Iris pigment epithelial cell (primary cell): ENCODE results near the gene EML4.
"Not testable (repeated sequence)": the region's sequence is repeated elsewhere in the genome, so short reads cannot be mapped to it uniquely, and the experiment has no call there.

Experiments used
- DNase-seq: peaks from one replicate; pipeline ENCODE4 v3.0.0-alpha.2; 2011; ENCODE audit warnings: low read depth

The EML4 gene, protein sequence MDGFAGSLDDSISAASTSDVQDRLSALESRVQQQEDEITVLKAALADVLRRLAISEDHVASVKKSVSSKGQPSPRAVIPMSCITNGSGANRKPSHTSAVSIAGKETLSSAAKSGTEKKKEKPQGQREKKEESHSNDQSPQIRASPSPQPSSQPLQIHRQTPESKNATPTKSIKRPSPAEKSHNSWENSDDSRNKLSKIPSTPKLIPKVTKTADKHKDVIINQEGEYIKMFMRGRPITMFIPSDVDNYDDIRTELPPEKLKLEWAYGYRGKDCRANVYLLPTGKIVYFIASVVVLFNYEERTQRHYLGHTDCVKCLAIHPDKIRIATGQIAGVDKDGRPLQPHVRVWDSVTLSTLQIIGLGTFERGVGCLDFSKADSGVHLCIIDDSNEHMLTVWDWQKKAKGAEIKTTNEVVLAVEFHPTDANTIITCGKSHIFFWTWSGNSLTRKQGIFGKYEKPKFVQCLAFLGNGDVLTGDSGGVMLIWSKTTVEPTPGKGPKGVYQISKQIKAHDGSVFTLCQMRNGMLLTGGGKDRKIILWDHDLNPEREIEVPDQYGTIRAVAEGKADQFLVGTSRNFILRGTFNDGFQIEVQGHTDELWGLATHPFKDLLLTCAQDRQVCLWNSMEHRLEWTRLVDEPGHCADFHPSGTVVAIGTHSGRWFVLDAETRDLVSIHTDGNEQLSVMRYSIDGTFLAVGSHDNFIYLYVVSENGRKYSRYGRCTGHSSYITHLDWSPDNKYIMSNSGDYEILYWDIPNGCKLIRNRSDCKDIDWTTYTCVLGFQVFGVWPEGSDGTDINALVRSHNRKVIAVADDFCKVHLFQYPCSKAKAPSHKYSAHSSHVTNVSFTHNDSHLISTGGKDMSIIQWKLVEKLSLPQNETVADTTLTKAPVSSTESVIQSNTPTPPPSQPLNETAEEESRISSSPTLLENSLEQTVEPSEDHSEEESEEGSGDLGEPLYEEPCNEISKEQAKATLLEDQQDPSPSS

DNA sequence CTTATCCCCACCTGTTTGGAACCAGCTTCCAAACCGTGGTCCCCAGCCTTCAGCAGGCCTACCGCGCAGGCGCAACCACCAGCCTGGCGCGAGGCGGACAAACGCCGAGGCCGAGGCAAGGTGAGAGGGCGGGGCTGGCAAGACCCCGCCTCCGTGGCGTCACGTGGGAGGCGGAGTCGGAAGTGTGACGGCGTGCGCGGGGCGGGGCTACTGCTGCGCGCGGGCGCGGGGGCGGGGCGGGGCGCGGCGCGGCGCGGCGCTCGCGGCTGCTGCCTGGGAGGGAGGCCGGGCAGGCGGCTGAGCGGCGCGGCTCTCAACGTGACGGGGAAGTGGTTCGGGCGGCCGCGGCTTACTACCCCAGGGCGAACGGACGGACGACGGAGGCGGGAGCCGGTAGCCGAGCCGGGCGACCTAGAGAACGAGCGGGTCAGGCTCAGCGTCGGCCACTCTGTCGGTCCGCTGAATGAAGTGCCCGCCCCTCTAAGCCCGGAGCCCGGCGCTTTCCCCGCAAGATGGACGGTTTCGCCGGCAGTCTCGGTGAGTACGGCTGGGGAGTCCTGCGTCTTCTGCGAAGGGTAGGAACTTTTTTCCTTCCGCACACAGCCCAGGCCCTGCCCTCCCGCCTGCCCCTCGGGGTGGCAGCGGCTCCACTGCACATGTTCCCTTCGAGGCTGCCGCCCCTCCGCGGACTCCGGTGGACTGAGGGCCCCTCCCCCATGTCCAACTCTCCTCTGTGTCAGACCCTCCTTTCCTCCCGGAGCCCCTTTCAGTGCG lies at the start of gene EML4:
TSS of gene EML4 (plus strand) at position 254 of the 774 bp plus-strand sequence. CDS start at position 513, 259 bp downstream.
- DNase-seq: peak; percentile 86

DNA sequence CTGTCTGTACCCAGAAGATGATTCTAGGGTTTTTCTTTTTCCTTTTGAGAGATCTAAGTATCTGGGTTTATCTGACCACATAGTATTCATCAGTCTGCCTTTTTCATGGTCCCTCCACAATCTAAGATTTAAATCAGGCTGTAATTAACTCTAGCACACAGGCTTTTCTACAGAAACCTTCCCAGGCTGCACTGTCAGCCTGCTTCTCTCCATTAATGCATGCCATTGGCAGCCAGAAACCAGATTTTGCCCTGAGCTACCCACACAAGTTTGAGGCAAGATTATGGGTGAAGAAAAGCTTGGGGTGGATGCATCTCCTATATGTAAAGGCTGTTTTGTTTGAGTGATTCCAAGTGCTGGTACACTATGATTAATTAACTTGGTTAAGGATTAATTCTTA lies 45.7 kb upstream of the EML4 start:
- DNase-seq: no peak

DNA sequence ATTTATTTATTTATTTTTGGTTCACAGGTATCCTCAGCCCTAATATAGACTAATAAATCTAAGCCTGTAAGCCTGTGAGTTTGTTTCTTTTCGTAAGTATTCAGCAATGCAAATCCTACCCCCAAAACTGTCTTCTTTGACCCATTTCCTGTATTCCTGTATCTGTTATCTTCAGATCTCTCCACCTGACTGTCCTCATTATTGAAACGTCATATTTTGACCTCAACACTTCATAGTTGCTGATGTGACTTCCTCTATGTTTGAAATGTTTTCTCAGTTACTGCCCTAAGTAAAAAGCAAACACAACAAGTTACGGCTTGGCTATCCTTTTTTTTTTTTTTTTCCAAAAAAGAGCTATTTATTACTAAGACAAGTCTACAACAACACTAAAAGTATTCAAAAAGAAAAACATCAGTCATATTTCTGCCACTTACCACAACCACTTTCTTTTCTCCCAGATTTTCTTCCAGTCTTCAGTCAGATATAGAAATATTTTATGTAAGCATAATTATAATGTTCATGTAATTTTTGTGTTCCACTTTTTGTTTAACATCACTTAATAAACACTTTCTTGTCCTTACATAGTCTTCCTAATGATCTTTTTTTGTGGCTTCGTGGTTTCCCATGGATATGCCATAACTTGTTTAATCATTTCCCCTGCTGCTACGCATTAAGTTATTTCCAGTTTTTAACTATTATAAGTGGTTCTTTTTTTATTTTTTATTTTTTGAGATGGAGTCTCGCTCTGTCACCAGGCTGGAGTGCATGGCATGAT lies 45.0 kb upstream of the EML4 start:
- DNase-seq: no peak

DNA sequence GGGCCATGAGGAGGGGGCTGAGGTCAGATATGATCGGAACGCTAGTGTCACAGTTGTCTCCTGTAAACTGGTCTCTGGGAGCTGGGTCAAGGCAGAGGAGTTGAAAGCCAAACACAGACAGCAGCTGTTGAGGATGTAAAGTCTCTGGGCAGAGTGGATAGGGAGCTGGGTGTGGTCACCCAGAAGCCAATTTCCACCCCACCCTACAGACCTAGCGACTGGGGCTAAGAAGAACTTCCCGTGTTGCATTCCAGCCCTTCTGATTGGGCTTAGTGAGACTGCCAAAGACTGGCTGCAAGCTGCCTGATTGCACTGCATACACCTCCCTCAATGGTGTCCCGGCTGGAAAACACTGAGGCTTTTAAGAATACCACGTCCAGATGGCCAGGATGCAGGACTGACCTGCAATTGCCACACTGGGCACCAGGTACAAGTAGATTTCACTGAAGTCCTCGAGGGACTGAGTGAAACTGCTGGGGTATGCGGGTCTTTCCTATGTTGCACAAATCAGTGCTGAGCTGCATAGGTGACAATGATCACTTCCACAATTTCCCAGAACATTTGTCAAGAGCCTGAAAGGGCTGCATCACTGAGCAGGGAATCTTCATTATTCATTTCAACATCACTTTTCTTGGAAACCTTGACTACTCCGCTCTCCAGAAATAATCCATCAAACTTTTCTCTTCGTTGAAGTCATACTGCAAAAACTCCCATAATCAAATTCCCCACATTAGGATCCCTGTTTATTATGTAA lies 43.1 kb upstream of the EML4 start:
- no peak for DNase-seq

DNA sequence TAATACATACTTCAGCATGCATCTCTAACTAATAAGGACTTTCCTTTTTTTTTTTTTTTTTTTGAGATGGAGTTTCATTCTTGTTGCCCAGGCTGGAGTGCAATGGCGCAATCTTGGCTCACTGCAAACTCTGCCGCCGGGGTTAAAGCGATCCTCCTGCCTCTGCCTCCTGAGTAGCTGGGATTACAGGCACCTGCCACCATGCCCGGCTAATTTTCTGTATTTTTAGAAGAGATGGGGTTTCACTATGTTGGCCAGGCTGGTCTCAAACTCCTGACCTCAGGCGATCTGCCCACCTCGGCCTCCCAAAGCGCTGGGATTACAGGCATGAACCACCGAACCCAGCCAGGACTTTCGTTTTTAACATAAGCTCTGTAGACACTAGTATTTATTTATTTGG lies 42.3 kb upstream of the EML4 start:
- not testable (repeated sequence) for DNase-seq

DNA sequence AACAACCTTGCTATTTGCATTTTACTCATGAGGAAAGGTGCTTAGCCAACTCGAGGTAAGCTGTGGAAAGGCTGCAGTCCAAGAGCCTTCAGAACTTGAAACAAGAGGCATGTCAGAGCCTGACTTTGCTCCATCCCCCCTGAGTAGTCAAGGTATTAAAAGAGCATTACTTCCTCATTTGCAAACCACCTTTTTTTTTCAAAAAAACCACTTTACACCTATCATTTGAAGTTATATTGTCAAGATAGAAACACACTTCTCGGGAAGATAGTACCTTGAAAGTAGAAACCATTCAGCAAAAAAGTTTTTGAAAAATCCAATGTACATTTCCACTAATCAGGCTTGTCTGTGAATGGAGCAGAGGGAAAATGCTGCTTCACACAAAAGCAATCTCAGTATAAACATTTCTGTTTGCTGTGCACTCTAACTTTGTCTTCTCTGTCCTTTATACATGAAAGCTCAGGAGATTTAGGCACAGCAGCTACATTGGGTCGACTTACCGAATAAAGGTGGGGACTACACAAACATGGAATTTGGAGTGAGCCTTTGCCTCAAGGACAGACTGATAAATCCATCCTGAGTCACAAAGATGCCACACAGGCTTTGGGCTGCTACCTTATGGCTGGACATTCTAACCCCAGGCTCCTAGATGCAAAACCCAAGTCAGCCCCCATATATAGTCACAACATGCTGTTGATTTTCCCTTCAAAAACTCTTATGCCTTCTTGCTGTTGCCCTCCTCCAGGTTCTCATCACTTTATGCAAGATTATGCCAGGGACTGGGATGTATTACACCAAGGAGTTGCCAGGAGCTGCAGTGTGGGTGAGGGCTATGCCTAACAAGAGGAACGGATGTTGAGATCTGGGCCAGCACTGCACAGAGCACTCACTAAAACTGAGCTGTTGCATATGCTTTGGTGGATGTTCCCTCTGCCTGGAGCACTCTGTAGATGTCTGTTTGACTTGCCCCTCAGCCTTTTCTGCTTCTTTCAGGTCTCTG lies 41.4 kb upstream of the EML4 start:
- no peak for DNase-seq

DNA sequence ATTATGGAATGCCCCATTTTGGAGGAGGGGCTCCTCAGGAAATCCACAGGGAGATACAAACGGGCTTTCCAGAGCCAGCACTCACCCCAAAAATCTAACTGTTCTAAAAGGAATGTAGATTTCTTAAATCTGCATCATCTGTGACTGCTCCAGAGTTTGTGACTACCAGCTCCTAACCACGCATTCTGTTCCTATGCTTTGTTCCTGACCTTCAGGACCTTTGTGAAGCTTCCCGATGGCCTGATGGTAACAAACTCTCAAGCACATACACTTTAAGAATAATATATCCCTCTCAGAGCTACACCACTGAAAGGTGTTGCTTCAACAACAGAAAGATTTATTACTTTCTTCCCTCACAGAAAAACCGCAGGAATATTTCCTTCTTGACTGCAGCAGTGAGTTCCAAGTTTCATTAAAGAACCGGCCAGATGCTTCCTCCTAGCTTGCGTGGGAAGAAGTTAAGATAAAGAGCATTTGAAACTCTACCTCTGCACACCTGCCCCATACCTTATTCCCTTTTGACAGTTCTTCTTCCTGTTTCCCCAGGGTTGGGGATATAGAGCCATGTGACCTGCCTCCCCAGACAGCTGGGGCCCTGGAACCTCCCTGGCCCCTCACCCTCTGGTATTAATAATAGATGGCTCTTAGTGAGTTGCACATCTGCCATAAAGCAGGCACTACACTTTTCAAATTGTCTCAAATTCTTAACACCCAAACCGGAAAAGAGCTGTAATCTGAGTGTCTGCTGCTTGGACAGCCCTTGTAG lies 40.2 kb upstream of the EML4 start:
- peak; percentile 41 for DNase-seq

DNA sequence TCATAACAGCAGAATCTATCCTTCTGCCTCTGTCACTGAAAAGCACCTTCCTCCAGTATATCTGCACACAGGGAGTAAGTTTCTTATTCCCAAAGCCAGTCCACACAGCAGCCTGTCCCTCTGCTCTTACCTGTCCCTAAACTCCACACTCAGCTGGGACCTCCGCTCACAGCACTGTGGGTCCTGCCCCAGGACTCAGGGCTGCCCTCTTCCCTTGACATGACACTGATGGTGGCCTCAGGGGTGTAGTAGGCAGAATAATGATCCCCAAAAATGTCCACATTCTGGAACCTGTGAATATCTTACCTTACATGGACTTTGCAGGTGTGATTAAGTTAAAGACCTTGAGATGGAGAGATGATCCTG lies 39.7 kb upstream of the EML4 start:
- DNase-seq: no peak

DNA sequence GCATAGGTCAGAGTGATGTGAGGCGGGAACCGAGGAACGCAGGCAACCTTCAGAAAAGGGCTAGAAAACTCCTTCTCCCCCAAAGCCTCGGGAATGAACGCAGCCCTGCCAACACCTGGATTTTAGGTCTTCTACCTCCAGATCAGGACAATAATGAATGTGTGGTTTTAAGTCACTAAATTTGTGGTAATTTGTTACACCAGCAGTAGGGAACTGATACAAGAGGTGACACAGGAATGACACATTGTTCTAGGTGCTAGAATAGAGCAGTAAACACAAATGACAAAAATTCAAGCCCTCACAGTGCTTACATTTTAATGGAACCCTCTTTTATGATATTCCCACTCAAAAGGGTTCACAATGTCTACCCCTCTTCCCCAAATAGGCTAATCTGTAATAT lies 39.2 kb upstream of the EML4 start:
- no peak for DNase-seq

DNA sequence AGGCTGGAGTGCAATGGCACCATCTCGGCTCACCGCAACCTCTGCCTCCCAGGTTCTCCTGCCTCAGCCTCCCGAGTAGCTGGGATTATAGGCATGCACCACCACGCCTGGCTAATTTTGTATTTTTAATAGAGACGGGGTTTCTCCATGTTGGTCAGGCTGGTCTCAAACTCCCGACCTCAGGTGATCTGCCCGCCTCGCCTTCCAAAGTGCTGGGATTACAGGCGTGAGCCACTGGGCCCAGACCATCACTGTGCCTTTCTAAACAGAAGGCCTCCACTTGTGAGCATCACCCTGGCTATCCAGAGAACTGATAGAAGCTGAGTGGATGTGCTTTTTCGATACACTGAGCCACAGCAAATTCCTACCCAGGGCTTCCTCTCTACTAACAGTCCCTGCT lies 38.3 kb upstream of the EML4 start:
- DNase-seq: not testable (repeated sequence)

DNA sequence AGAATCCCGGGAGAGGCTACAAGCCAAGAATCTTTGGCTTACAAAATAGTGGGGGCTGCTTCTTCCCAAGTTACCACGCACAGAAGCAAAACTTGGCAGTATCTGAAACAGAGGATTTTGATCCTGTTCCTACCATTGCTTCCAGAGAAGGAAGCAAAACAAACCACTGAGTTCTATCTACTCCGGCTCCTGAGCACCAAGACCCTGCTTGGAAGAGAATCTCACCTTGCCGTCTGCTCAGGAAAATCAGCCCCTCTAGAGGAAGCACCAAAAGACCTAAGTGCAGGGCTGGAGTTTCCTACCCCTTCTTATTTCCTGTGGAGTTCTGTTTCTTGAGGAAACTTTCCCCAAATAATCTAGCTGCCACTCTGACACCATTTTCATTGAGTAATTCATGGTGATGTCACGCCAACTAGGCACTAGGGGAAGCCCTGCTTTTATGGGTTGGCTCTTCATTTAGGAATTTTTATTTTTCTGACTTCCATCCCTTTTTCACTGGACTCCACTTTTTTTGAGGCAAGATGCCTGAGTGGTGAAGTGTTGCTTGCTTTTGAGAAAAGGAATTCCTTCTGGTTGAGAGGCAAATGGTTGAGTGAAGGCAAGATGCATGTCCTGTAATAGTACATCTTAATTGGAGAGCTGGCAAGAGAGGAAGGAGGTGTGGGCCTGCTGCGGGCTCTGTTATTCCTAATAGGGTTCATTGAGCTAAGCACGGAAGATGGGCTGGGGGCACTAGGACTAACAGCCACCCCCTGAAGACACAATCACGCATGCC lies 36.8 kb upstream of the EML4 start:
- peak; percentile 83 for DNase-seq

DNA sequence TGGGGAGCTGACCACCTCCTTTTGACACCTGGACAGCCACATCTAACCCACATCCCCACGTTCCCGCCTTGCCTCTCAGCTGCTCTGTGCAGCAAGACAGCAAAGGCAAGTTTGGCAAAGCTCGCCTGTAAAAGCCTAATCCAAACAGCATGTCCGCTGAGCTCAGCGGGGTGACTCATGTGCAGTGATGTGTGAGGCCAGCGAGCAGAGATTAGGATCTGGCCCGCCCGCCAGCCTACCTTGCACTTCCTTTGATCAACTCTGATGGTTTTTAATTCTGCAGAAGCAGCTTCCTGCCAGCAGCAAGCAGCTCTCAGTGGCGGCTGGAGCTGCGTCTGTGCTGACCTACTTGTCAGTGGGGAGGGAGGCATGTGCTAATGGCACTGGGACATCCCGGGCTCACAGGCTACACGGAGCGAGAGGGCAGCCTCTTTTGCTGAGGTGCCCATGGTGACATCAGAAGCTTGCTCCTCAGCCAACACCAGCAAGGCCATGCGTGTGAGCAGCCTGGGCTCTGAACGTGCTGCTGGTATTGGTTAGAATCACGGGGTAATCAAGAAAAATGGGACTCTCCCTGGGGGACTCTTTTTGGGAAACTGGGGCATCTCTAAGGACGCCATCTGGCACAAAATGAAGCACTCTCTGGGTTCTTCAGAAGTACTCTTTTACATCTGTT lies 36.0 kb upstream of the EML4 start:
- peak; percentile 97 for DNase-seq

DNA sequence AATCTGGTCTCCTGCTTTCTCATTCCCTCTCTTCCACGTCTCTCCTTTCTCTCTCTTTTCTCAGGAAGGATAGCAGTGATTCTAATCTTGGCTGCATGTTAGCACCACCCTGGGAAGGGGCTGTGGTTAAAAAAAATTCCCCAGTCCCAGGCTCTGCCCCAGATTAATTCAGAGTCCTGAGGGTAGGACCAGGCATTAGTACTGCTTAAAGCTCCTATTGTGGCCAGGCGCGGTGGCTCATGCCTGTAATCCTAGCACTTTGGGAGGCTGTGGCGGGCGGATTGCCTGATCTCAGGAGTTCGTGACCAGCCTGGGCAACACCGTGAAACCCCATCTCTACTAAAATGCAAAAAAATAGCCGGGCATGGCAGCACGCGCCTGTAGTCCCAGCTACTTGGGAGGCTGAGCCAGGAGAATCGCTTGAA lies 35.4 kb upstream of the EML4 start:
- DNase-seq: no peak

DNA sequence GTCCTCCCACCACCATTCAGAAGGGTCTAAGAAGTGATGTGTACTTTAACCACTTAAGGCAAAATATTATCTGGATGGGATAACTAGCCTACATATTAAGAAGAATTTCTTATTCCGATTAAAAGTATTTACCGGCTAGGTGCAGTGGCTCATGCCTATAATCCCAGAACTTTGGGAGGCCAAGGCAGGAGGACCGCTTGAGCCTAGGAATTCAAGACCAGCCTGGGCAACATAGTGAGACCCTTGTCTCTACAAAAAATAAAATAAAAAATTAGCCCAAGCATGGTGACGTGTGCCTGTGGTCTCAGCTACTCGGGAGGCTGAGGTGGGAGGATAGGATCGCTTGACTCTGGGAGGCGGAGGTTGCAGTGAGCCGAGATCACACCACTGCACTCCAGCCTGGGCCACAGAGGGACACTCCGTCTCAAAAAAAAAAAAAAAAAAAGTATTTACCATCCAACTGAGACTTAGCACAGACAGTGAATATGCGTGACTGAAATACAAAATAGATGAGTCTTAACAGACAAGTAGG lies 34.7 kb upstream of the EML4 start:
- not testable (repeated sequence) for DNase-seq

DNA sequence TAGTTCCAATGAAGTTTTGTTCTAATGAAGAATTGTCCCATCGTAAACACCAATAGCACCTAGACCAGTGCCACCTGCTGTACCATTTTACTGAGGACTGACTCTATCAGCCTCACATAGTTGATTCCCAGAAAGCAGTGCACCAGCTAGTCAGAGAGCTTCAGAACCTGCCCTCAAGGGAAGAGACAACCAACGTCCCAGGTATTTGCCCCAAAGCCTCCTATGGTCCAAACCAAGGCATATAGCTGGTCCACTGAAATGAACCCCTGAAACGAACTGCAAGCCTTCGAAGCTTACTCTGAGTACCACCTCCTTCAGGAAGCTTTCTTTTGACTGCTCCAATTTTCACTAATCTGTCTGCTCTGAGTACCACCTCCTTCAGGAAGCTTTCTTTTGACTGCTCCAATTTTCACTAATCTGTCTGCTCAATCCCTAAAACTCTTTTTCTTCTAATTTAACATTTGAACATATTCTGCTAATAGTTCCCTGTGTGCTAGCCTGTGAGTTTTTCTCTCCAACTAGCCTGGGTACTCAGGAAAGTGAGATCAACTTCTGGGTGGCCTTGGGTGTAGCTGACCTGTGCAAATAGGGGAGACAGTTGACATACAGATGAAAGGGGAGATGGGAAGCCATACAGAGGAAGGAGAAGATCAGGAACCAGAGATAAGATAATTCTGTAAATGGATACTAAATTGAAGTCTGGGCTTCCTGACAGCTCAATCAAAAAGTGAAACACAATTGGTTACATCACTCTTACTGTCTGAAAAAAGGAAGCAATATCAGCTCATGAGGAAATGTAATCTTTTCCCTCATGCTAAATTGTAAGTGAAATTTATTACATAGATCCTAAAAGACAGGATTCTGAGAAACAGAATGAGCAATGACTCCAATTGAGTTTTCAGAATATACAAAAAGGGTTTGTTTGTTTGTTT lies 33.5 kb upstream of the EML4 start:
- no peak for DNase-seq

DNA sequence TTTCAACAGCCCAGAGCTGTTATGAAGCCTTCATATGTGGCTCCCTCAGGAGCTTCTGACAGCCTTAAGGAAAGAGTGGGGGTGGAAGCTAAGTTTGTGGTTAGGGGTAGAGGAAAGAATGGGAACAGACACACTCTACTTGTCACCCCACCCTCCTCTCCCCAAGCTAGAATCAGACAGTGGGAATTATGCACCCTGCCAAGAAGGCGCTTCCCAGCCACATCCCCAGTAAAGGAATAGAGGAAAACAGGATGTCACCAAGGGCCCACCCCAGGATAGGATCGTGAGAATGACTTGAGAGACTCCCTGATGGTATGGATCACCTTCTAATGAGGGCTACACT lies 32.4 kb upstream of the EML4 start:
- no peak for DNase-seq
